Tibial nerve (tissue), 4 donors: ENCODE measurements around the gene ZFAND3.

Experiments used
- CTCF ChIP-seq, 5 experiments: fragments of 200-600 bp in 3 of 5; fragments of 450-650 bp in 2 of 5; sonication (generic) in 3 of 5; IDR thresholded peaks; one replicate each; pipeline ENCODE4 v1.5.1; 2016 to 2019; ENCODE audit warnings: antibody characterized with exemption in 5 of 5, mild to moderate bottlenecking in 3 of 5, moderate library complexity in 2 of 5
- EP300 ChIP-seq, 2 donors: sonication (generic); formaldehyde crosslinking; IDR thresholded peaks; one replicate each; pipeline ENCODE4 v1.6.1; 2017; ENCODE audit warnings: antibody characterized with exemption in 2 of 2, mild to moderate bottlenecking in 1 of 2
- POLR2A ChIP-seq, 2 donors: fragments of 450-650 bp; IDR thresholded peaks; one replicate each; pipeline ENCODE4 v1.6.1; 2017; ENCODE audit warnings: antibody characterized with exemption in 2 of 2, mild to moderate bottlenecking in 2 of 2, moderate library complexity in 2 of 2

GRCh38 chr6:37981626-37982025, 162.1 kb downstream of the ZFAND3 start:
- TF ChIP-seq CTCF (IDR thresholded peaks at IDR 0.05) (no peak), EP300 (IDR thresholded peaks at IDR 0.05) (no peak), POLR2A (IDR thresholded peaks at IDR 0.05) (no peak)
